PC-9 (cell line): ENCODE data around the gene ZDHHC14. TPM values are rescaled to one million over a fixed set of nuclear protein-coding genes. Genes with fewer than 3 reads are reported as not detected.

ENCODE experiments used
- BruUV-seq: library from RNA; stranded (reverse); fragments of 400-500 nt; replicated peaks from 2 replicates; lab custom pipeline; 2021; lab: Mats Ljungman, UMichigan
- CTCF ChIA-PET: fragments of 300-600 bp; sonication (Branson Sonifier 250); formaldehyde crosslinking; loops from one replicate; lab custom pipeline; 2022; ENCODE audit warnings: antibody characterized with exemption; lab: Charles Lee
- POLR2A ChIA-PET: fragments of 300-600 bp; sonication (Branson Sonifier 250); formaldehyde crosslinking; loops from one replicate; lab custom pipeline; 2022; ENCODE audit warnings: antibody characterized with exemption; ENCODE audit not compliant: unreplicated experiment; lab: Charles Lee
- DNase-seq, 2 experiments: peaks; one replicate each; pipeline versions ENCODE4 v3.0.0 to v3.0.0-alpha.2; 2015 to 2022; ENCODE audit warnings: mixed read lengths in 1 of 2
- H2AFZ ChIP-seq: fragments of 200-600 bp; sonication (generic); 2 replicates; pipeline ENCODE4 v1.8.1; 2017; ENCODE audit warnings: antibody characterized with exemption
- H3F3A ChIP-seq: fragments of 200-600 bp; sonication (generic); 2 replicates; pipeline ENCODE4 v1.8.1; 2017; ENCODE audit warnings: antibody characterized with exemption, mild to moderate bottlenecking, low read depth; ENCODE audit not compliant: insufficient read depth
- H3K27ac ChIP-seq: fragments of 200-600 bp; sonication (generic); 2 replicates; pipeline ENCODE4 v1.6.1; 2016; ENCODE audit warnings: mixed run types
- H3K27me3 ChIP-seq: fragments of 200-600 bp; sonication (generic); 2 replicates; pipeline ENCODE4 v1.6.1; 2016; ENCODE audit warnings: low read depth, mixed run types; ENCODE audit not compliant: insufficient read depth
- H3K36me3 ChIP-seq: fragments of 200-600 bp; sonication (generic); 2 replicates; pipeline ENCODE4 v1.6.1; 2016; ENCODE audit warnings: low read depth, mixed run types
- H3K4me1 ChIP-seq: fragments of 200-600 bp; sonication (generic); replicated peaks from 2 replicates; pipeline ENCODE4 v1.6.1; 2016; ENCODE audit warnings: mixed run types; ENCODE audit not compliant: insufficient read depth
- H3K4me2 ChIP-seq: fragments of 200-600 bp; sonication (generic); 2 replicates; pipeline ENCODE4 v1.6.1; 2017; ENCODE audit warnings: mixed run types
- H3K4me3 ChIP-seq: fragments of 200-600 bp; sonication (generic); 2 replicates; pipeline ENCODE4 v1.6.1; 2016; ENCODE audit warnings: mixed run types
- H3K79me2 ChIP-seq: fragments of 200-600 bp; sonication (generic); 2 replicates; pipeline ENCODE4 v1.6.1; 2017; ENCODE audit warnings: low read depth, mixed run types
- H3K9me2 ChIP-seq: fragments of 200-600 bp; sonication (generic); 2 replicates; pipeline ENCODE4 v1.8.1; 2017; ENCODE audit warnings: mild to moderate bottlenecking; ENCODE audit not compliant: insufficient read depth
- H3K9me3 ChIP-seq: fragments of 200-600 bp; sonication (generic); 2 replicates; pipeline ENCODE4 v1.8.1; 2016; ENCODE audit warnings: low read depth; ENCODE audit not compliant: insufficient read depth
- H4K20me1 ChIP-seq: fragments of 200-600 bp; sonication (generic); 2 replicates; pipeline ENCODE4 v1.8.1; 2017; ENCODE audit not compliant: insufficient read depth
- EZH2 ChIP-seq: fragments of 200-600 bp; sonication (generic); IDR thresholded peaks from 2 replicates; pipeline ENCODE4 v1.8.0; 2017; ENCODE audit warnings: antibody characterized with exemption, low read depth
- intact Hi-C: fragments of 100-400 bp; cut with micrococcal nuclease; formaldehyde crosslinking; loops from one replicate; pipeline ENCODE4 v1.10.0; 2022; ENCODE audit not compliant: unreplicated experiment
- total RNA-seq: library from RNA; stranded (reverse); gene quantifications from 2 replicates; pipeline ENCODE4 v1.2.3, GENCODE V29; 2021
- TF ChIP-seq, protein P1 (sequence below): fragments of 200-600 bp; sonication (generic); conservative IDR thresholded peaks from 2 replicates; pipeline ENCODE4 v1.6.1; 2017; ENCODE audit warnings: mixed run types, antibody characterized with exemption, mild to moderate bottlenecking, moderate library complexity

ZDHHC14 gene
- total RNA-seq, 1 experiment from 2014 or later, result 5.6 TPM

DNA sequence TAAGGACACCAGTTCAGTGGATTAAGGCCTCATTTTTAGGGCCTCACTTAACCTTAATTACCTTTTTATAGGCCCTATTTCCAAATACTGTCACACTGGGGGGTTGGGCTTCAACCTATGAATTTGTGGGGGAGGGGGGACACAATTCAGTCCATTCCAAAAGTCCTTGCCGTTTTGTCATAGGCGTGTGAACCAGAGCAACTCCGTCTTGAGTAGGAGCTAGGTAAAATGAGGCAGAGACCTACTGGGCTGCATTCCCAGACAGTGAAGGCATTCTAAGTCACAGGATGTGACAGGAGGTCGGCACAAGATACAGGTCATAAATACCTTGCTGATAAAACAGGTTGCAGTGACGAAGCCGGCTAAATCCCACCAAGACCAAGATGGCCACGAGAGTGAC, 328.6 kb downstream of the ZDHHC14 start:
- no peak overlapping the region for H3K27ac ChIP-seq
- H3K9me3 ChIP-seq, result no peaks in the 10 kb centered on the region
- no peaks in the 10 kb centered on the region for H3F3A ChIP-seq
- H2AFZ ChIP-seq, result no peak overlapping the region
- H3K27me3 ChIP-seq, result no peaks in the 10 kb centered on the region
- BruUV-seq, result no TSS peak
- no peak for DNase-seq
- no peak overlapping the region for H3K4me3 ChIP-seq
- H3K36me3 ChIP-seq, result no peaks in the 10 kb centered on the region
- intact Hi-C loops, result no loop called here
- CTCF ChIA-PET, result no interaction called here
- no peaks in the 10 kb centered on the region for H3K4me1 ChIP-seq
- POLR2A ChIA-PET, result no interaction called here
- no peak overlapping the region for H3K4me2 ChIP-seq
- no peak for TF ChIP-seq EZH2
- TF ChIP-seq, protein P1, sequence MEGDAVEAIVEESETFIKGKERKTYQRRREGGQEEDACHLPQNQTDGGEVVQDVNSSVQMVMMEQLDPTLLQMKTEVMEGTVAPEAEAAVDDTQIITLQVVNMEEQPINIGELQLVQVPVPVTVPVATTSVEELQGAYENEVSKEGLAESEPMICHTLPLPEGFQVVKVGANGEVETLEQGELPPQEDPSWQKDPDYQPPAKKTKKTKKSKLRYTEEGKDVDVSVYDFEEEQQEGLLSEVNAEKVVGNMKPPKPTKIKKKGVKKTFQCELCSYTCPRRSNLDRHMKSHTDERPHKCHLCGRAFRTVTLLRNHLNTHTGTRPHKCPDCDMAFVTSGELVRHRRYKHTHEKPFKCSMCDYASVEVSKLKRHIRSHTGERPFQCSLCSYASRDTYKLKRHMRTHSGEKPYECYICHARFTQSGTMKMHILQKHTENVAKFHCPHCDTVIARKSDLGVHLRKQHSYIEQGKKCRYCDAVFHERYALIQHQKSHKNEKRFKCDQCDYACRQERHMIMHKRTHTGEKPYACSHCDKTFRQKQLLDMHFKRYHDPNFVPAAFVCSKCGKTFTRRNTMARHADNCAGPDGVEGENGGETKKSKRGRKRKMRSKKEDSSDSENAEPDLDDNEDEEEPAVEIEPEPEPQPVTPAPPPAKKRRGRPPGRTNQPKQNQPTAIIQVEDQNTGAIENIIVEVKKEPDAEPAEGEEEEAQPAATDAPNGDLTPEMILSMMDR, result no peak
- H3K79me2 ChIP-seq, result no peaks in the 10 kb centered on the region
- H4K20me1 ChIP-seq, result no peaks in the 10 kb centered on the region
- H3K9me2 ChIP-seq, result no peaks in the 10 kb centered on the region

DNA sequence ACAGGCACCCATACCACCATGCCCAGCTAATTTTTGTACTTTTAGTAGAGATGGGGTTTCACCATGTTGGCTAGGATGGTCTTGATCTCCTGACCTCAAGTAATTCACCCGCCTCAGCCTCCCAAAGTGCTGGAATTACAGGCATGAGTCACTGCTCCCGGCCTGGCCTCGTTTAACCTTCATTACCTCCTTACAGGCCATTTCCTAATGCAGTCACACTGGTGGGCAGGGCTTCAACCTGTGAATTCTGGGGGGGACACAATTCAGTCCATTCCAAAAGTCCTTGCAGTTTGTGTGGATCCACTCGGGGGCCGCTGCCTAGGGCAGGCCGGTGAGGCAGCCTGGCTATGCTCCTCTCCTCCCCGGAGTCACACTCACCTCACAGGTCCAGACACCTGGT, 329.6 kb downstream of the ZDHHC14 start:
- no peak for DNase-seq
- no peaks in the 10 kb centered on the region for H3K9me2 ChIP-seq
- intact Hi-C loops, result no loop called here

DNA sequence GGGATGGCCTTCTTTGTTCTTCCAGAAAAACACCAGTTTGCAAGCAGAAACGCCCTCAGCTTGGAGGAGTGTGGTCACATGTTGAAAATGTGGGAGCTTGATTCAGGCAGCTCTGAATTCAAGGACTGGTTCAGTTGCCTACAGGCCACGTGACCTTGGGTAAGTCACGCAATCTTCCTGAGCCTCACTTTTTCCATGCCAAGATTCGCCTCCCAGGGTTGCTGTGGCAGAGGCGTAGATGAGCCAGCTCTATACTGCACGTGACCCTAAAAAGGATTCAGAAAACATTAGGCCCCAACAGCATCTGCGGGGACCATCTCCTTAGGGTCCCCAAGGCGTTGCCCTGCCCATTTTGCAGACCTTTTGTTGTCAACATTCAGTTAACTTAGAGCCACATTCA, 330.1 kb downstream of the ZDHHC14 start:
- Histone ChIP-seq H3K27me3 (no peaks in the 10 kb centered on the region), H3K4me3 (no peak overlapping the region), H2AFZ (no peak overlapping the region), H3K79me2 (no peaks in the 10 kb centered on the region), H3K9me3 (no peaks in the 10 kb centered on the region), H3K36me3 (no peaks in the 10 kb centered on the region), H3K27ac (no peak overlapping the region), H3K4me2 (no peak overlapping the region), H3F3A (0 out of 2 replicates have a peak, but pooled peaks cover 2% of the 10 kb centered on the region), H3K4me1 (peaks cover 10% of the 10 kb centered on the region), H4K20me1 (no peaks in the 10 kb centered on the region), H3K9me2 (no peaks in the 10 kb centered on the region)
- DNase-seq, result no peak
- ChIA-PET POLR2A (no interaction called here), CTCF (no interaction called here)
- no TSS peak for BruUV-seq
- TF ChIP-seq, protein P1, result no peak
- TF ChIP-seq EZH2, result no peak
- intact Hi-C loops, result no loop called here

More for the DNA sequence above, 329.6 kb downstream of the ZDHHC14 start:
- no peak overlapping the region for H3K27ac ChIP-seq
- H3K36me3 ChIP-seq, result no peaks in the 10 kb centered on the region
- H3K79me2 ChIP-seq, result no peaks in the 10 kb centered on the region
- no peaks in the 10 kb centered on the region for H4K20me1 ChIP-seq
- H3F3A ChIP-seq, result no peaks in the 10 kb centered on the region
- H2AFZ ChIP-seq, result no peak overlapping the region
- H3K4me1 ChIP-seq, result peaks cover 6% of the 10 kb centered on the region; the same call in 1 of the 2 replicates
- ChIA-PET CTCF (no interaction called here), POLR2A (no interaction called here)
- no peak for TF ChIP-seq EZH2
- TF ChIP-seq, protein P1, result no peak
- no peak overlapping the region for H3K4me2 ChIP-seq
- BruUV-seq, result no TSS peak
- H3K9me3 ChIP-seq, result no peaks in the 10 kb centered on the region
- H3K4me3 ChIP-seq, result no peak overlapping the region
- no peaks in the 10 kb centered on the region for H3K27me3 ChIP-seq
